LNCAP (cell line): ENCODE measurements around the gene SLC19A3.

Experiments
- TF ChIP-seq, protein P1 (sequence below): fragments of 450-650 bp; IDR thresholded peaks from 2 replicates; pipeline ENCODE4 v1.5.1; 2017; ENCODE audit warnings: mild to moderate bottlenecking

Gene SLC19A3

DNA sequence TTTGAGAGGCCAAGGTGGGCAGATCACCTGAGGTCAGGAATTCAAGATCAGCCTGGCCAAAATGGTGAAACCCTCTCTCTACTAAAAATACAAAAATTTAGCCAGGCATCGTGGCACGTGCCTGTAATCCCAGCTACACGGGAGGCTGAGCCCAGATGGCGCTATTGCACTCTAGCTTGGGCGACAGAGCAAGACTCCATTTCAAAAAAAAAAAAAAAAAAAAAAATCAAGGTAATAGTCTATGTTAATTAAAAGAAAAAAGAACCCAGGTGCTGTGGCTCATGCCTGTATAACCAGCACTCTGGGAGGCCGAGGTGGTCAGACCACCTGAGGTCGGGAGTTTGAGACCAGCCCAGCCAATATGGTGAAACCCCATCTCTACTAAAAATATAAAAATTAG lies 22.9 kb upstream of the SLC19A3 start:
- TF ChIP-seq, protein P1, sequence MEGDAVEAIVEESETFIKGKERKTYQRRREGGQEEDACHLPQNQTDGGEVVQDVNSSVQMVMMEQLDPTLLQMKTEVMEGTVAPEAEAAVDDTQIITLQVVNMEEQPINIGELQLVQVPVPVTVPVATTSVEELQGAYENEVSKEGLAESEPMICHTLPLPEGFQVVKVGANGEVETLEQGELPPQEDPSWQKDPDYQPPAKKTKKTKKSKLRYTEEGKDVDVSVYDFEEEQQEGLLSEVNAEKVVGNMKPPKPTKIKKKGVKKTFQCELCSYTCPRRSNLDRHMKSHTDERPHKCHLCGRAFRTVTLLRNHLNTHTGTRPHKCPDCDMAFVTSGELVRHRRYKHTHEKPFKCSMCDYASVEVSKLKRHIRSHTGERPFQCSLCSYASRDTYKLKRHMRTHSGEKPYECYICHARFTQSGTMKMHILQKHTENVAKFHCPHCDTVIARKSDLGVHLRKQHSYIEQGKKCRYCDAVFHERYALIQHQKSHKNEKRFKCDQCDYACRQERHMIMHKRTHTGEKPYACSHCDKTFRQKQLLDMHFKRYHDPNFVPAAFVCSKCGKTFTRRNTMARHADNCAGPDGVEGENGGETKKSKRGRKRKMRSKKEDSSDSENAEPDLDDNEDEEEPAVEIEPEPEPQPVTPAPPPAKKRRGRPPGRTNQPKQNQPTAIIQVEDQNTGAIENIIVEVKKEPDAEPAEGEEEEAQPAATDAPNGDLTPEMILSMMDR = peak; percentile 10; the same call in 1 of the 2 replicates

DNA sequence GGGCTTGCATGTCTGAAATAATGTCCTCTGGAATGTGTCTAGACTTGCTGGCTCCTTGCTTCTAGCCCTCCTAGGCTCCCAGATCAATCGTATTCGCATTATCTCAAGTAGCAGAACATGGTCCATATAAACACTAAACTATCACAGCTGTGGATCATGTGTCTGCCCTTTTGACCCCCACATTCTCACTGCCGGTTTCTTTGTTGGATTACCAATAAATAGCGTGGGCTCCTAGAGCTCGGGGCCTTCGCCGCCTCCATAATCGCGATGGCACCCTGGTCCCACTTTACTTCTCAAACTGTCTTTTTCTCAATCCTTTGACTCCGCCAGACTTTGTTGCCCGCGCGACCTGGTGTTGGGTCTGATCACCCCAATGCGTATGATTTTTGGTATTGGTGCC lies 21.5 kb upstream of the SLC19A3 start:
- TF ChIP-seq, protein P1 = no peak

- TF ChIP-seq, protein P1 = no peak
These were observed 10.2 kb upstream of the SLC19A3 start, which contains the start of gene SCYGR7 for GRCh38 chr2:227728035-227728434. SCYGR7 (plus strand) TSS chr2:227728335; CDS start chr2:227728335, 0 bp downstream.

GRCh38 chr2:227724394-227725039 lies 6.7 kb upstream of the SLC19A3 start, which contains the start of gene SCYGR6:
SCYGR6 (minus strand) TSS chr2:227724757; CDS start chr2:227724757, 0 bp downstream.
- TF ChIP-seq, protein P1 = no peak

DNA sequence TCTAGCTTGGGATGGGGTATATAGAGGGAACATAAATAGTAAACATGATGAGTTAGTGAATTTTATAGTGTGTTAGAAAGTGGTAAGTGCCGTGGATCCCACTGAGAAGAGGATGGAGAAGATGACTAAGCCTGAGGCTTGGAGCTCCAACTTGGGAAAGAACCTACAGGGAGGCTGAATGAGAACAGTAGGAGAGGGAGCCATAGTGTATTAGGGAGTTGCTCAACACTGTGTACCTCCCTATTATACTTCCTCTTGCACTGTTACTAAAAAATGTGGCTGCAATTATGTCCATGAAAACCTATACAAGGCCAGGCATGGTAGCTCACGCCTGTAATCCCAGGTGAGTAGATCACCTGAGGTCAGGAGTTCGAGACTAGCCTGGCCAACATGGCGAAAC lies 2.9 kb upstream of the SLC19A3 start:
- TF ChIP-seq, protein P1 = no peak

DNA sequence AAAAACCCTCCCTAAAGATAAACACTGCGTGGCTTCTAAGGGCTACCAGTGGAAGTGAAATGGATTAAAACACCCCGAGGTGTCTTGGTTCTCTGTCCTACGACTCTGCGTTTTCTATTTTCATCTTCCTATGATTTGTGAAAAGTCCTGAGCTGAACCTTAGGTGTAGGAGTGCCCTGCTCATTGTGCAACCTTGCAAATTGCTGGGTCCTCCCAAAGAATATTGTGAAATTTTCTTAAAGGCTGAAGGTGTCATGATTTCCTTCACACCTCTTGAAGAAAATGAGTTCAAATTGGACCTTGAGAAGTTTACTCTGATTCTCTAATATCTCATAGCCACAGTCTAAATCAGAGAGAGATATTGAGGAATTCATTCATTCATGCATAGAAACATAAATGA lies 1.8 kb upstream of the SLC19A3 start:
- TF ChIP-seq, protein P1 = no peak

- TF ChIP-seq, protein P1 = no peak
These were observed 1.3 kb downstream of the SLC19A3 start for GRCh38 chr2:227716501-227716900.

DNA sequence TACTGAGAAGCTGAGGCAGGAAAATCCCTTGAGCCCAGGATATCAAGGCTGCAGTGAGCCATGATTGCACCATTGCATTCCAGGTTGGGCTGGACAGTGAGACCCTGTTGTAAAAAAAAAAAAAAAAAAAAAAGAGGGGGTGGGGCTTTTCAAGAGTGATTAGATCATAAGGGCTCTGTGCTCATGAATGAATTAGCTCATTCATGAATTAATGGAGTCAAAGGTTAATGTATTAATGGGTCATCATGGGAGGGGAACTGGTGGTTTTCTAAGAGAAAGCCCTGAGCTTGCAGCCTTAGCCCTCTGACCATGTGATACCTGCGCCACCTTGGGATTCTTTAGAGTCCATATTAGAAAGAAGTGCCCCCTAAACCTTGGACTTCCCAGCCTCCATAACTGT lies 4.5 kb downstream of the SLC19A3 start:
- TF ChIP-seq, protein P1 = no peak
